ENCODE data around the gene VRK2.

Gene VRK2

DNA sequence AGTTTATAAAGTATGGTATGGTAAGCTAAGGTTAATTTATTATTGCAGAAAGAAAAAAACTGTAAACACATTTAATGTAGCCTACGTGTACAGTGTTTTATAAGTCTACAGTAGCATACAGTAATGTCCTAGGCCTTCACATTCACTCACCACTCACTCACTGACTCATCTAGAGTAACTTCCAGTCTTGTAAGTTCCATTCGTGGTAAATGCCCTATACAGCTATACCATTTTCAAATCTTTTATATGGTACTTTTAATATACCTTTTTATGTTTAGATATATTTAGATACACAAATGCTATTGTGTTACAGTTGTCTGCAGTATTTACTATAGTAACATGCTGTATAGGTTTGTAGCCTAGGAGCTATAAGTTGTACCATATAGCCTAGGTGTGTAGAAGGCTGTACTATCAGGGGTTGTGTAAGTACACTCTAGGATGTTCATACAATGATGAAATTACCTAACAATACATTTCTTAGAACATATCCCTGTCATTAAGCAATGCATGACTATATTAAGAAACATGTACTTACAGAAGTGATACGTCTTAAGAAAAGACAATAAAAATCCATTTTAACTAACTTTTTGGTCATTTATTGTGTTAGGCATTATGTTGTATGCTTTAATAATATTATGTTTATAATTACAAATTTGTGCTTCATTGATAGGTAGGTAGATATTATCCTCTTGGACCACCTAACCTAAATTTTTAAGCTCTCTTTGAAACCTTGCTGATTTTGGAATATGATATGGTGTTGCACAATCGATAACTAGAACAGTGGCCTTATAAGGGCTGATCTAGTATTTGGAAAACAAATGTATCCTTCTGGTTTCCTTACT lies 51.9 kb downstream of the VRK2 start:
- TF ChIP-seq, protein P1, sequence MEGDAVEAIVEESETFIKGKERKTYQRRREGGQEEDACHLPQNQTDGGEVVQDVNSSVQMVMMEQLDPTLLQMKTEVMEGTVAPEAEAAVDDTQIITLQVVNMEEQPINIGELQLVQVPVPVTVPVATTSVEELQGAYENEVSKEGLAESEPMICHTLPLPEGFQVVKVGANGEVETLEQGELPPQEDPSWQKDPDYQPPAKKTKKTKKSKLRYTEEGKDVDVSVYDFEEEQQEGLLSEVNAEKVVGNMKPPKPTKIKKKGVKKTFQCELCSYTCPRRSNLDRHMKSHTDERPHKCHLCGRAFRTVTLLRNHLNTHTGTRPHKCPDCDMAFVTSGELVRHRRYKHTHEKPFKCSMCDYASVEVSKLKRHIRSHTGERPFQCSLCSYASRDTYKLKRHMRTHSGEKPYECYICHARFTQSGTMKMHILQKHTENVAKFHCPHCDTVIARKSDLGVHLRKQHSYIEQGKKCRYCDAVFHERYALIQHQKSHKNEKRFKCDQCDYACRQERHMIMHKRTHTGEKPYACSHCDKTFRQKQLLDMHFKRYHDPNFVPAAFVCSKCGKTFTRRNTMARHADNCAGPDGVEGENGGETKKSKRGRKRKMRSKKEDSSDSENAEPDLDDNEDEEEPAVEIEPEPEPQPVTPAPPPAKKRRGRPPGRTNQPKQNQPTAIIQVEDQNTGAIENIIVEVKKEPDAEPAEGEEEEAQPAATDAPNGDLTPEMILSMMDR (IDR thresholded peaks at IDR 0.05; ENCODE audit: borderline replicate concordance, control extremely low read depth, extremely low read depth, insufficient read depth, missing control alignments) = no peak
- in situ Hi-C loops (cut with MboI; ENCODE audit: low sequenced_read_pairs, unreplicated experiment) = no loop called here
- DNase-seq (ENCODE audit: low spot score) = no peak

DNA sequence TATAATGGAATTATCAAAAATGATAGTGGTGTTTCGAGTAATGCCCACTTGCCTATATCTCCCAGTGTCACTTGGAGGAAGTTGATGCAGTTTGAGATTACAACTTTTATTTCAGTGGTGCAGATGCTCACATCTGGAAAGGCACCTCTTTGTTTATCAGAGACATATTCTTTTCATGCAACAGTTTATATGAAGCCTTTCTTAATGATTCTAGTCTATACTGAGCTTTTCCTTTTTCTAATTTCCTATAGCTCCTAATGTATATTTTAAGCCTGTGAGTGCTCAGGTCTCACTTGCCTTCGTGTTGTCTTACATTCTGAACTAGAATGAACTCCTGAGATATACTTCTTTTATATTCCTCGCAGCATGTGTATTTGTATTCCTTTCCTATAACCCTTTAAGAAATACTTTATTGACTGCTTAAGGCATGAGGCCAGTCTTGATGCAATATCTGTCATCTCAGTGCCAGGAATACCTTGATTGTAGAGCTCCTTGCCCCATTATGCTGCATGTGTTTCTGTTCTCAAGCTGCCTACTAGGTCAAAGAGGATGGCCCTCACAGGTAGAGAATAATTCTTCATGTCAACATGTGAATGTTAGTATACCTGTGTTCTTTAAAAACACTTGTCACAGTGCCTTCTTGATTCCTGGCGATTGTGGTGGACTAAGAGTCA lies 52.6 kb downstream of the VRK2 start:
- DNase-seq (ENCODE audit: low spot score) = no peak
- in situ Hi-C loops (cut with MboI; ENCODE audit: low sequenced_read_pairs, unreplicated experiment) = no loop called here
- TF ChIP-seq, protein P1 (IDR thresholded peaks at IDR 0.05; ENCODE audit: borderline replicate concordance, control extremely low read depth, extremely low read depth, insufficient read depth, missing control alignments) = no peak

DNA sequence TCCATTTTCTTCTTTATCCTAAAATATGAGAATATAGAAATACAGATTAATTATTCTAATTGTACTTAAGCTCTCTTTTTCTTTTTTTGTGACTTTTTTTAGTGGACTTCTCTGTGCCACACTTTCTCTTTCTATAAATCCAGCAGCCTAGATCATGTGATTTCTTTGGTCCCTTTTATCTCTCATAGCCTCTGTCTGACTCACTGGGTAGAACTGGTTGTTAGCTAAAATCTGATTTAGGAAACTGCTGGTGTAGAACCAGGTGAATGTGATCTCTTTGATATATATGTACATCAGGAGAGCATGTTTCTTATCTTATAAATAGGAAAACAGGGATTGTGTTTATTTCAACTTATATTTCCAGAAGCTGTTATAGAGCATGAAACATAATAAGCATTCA lies 54.9 kb downstream of the VRK2 start:
- TF ChIP-seq, protein P1 (IDR thresholded peaks at IDR 0.05; ENCODE audit: borderline replicate concordance, control extremely low read depth, extremely low read depth, insufficient read depth, missing control alignments) = no peak
- in situ Hi-C loops (cut with MboI; ENCODE audit: low sequenced_read_pairs, unreplicated experiment) = no loop called here
- no peak for DNase-seq (ENCODE audit: low spot score)

DNA sequence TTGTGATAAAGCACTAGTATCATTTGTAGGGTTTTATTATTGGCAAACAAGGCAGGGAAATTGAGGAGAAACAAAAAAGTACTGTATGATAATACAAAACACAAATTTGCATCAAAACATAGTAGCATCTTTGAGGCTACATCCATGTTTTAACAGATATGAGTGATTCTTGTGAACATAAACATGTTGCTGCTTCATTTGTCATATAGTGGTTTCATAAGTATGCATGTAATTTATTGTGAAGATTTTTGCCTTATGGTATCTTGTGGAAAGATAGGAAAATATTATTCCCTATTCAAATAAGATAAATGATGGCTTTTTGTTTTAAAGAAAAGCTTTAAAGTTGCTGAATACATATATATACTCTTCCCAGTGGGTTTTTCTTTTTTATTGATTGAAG lies 60.3 kb downstream of the VRK2 start:
- DNase-seq (ENCODE audit: low spot score) = no peak
- TF ChIP-seq, protein P1 (IDR thresholded peaks at IDR 0.05; ENCODE audit: borderline replicate concordance, control extremely low read depth, extremely low read depth, insufficient read depth, missing control alignments) = no peak
- in situ Hi-C loops (cut with MboI; ENCODE audit: low sequenced_read_pairs, unreplicated experiment) = no loop called here

DNA sequence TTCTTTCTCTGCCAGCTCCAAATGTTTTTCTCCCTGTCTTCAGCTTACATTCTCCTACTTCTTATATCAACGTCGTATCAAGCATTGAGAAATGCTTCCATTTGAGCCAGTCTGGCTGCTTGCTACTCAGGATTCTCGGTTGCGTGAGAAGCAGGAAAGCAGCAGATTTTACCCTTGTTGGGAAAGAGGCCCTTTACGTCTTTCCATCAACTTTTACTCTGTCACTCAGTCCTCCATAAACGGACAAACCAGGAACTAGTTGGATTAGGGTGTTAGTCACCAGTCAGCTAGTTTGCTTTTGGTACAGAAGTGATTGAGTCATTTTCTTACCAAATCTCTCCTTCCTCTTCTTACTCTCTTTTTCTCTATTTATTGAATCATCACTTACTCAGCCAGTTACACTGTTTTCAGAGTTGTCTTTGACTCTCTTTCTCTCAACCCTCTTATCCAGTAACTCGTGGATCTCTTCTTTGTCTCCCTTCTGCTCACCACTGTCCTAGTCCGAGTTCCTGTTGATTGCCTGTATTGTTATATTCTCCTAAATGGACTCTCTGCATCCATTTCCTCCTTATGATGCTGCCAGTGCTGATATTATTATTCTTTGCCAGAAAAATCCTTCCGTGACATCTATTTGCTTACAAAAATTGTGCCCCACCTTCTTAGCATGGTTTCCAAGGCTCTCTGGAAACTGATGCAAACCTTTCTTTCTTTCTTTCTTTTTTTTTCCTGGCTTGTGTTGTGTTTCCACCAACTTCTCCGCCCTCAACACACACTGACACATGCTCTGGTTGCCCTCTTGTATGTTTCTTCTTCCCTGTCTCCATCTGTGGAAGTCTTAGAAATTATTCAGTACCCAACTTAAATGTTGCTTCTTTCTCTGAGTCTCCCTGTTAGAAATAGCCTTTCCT lies 61.5 kb downstream of the VRK2 start:
- in situ Hi-C loops (cut with MboI; ENCODE audit: low sequenced_read_pairs, unreplicated experiment) = no loop called here
- no peak for DNase-seq (ENCODE audit: low spot score)
- TF ChIP-seq, protein P1 (IDR thresholded peaks at IDR 0.05; ENCODE audit: borderline replicate concordance, control extremely low read depth, extremely low read depth, insufficient read depth, missing control alignments) = no peak

DNA sequence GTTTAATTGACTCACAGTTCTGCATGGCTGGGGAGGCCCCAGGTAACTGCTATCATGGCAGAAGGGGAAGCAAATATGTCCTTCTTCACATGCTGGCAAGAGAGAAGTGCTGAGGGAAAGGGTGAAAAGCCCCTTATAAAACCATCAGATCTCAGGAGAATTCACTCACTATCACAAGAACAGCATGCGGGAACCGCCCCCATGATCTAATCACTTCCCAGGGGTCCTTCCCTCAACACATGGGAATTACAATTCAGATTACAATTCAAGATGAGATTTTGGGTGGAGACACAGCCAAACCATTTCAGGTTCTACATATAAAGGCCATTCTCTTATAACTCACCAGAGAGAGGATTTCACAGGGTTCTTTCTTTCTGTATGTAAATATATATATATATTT lies 62.9 kb downstream of the VRK2 start:
- in situ Hi-C loops (cut with MboI; ENCODE audit: low sequenced_read_pairs, unreplicated experiment) = no loop called here
- no peak for DNase-seq (ENCODE audit: low spot score)
- TF ChIP-seq, protein P1 (IDR thresholded peaks at IDR 0.05; ENCODE audit: borderline replicate concordance, control extremely low read depth, extremely low read depth, insufficient read depth, missing control alignments) = no peak

Measured in GM13976 (cell line).